Measurements from ENCODE around the gene LRMDA. TPM values are rescaled to one million over a fixed set of nuclear protein-coding genes. Genes with fewer than 3 reads are reported as not detected.

The LRMDA gene
- total and polyA plus RNA-seq, 2 donors (not counting 1 experiment from before 2014, with no cell fraction given) = 0.12 TPM; not detected in 1

DNA sequence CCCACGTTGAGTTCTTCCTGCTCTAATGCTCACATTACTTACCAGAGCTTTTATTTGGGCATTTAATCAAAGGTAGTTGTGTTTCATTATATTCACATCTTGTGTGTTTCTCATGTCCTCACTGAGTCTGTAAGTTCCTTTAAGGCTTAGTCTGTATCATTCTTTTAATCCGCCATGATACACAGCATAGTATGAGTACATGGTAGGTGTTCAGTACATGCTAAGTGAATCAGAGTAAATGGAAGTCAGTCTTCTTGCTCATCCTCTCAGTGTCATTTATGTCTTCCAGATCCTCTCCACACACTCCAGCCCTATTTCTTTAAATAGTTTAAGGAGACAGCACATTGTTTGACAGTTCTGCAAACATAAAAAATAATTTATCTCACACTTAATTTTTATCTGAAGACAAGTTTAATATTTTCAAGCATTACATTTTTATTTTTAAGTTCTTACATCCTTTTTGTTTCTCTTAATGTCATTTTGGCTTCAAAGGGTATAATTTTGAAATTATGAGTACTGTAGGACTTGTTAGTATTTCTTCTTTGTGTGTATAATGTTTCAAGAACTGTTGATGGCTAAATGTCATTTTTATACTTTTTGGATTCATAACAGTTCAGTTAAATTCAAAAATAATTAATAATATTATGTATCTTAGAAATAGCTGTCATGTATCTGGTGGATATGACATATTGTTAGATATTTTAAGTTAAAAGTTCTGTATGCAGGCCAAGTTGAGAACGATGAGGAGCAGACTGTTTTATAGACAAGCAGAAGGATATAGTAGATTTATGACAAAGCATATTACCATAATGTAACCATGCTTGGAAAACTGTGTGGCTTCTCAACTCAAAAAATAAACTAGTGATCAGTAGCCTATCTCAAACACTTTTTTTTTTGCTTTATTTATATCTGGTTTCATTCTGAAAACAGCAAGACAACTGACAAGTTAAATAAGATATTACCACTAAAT lies 342.7 kb downstream of the LRMDA start:
- POLR2A ChIA-PET = no interaction called here
- Histone ChIP-seq H2AFZ (ENCODE audit: insufficient read depth, low read depth, low read length, poor library complexity, severe bottlenecking) (no peak overlapping the region), H4K20me1 (ENCODE audit: control insufficient read depth, insufficient read depth, low read length, poor library complexity, severe bottlenecking) (no peaks in the 10 kb centered on the region), H3K27me3 (replicated peaks in 1 of 4; ENCODE audit: control extremely low read depth in 1 of 4, control insufficient read depth in 3 of 4, insufficient read depth in 4 of 4, low read length in 3 of 4) (no peaks in the 10 kb centered on the region), H3K4me1 (ENCODE audit: control insufficient read depth in 2 of 2, insufficient read depth in 2 of 2, low read length in 2 of 2) (no peaks in the 10 kb centered on the region), H3K79me2 (ENCODE audit: control insufficient read depth, insufficient read depth, low read length) (no peaks in the 10 kb centered on the region), H3K4me3 (ENCODE audit: control extremely low read depth in 1 of 5, extremely low read depth in 1 of 5, insufficient read depth in 1 of 5, low read depth in 2 of 5, low read length in 4 of 5) (no peak overlapping the region), H3K9ac (ENCODE audit: low read length) (no peak overlapping the region), H3K27ac (ENCODE audit: low read length in 2 of 2) (no peak overlapping the region), H3K4me2 (replicated peaks; ENCODE audit: low read depth, low read length, poor library complexity, severe bottlenecking) (no peak overlapping the region), H3K9me3 (ENCODE audit: control extremely low read depth in 1 of 3, control insufficient read depth in 2 of 3, insufficient read depth in 1 of 3, low read length in 2 of 3) (no peaks in the 10 kb centered on the region), H3K36me3 (replicated peaks in 1 of 2; ENCODE audit: control extremely low read depth in 1 of 2, control insufficient read depth in 1 of 2, extremely low read depth in 1 of 2, insufficient read depth in 2 of 2, low read length in 1 of 2) (no peaks in the 10 kb centered on the region)
- no peak for DNase-seq
- no peak overlapping the region for H3K4me3 Mint-ChIP-seq
- H3K27me3 Mint-ChIP-seq = peaks cover under 1% of the 10 kb centered on the region
- intact Hi-C loops (cut with micrococcal nuclease) = loop anchor here (10.0 kb wide), 1 partner anchor 61 kb away; no protein-coding TSS in a partner anchor
- TF ChIP-seq, protein P1, sequence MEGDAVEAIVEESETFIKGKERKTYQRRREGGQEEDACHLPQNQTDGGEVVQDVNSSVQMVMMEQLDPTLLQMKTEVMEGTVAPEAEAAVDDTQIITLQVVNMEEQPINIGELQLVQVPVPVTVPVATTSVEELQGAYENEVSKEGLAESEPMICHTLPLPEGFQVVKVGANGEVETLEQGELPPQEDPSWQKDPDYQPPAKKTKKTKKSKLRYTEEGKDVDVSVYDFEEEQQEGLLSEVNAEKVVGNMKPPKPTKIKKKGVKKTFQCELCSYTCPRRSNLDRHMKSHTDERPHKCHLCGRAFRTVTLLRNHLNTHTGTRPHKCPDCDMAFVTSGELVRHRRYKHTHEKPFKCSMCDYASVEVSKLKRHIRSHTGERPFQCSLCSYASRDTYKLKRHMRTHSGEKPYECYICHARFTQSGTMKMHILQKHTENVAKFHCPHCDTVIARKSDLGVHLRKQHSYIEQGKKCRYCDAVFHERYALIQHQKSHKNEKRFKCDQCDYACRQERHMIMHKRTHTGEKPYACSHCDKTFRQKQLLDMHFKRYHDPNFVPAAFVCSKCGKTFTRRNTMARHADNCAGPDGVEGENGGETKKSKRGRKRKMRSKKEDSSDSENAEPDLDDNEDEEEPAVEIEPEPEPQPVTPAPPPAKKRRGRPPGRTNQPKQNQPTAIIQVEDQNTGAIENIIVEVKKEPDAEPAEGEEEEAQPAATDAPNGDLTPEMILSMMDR (IDR thresholded peaks at IDR 0.05) = no peak
- TF ChIP-seq EZH2 (IDR thresholded peaks at IDR 0.05; ENCODE audit: borderline replicate concordance, insufficient read depth, low read depth, low read length, poor library complexity, severe bottlenecking) = no peak
- no CpG with 5 or more reads among the region's 3 CpGs for WGBS (ENCODE audit: insufficient coverage)
- CTCF ChIA-PET = no interaction called here
- H3K4me1 Mint-ChIP-seq = peaks cover 13% of the 10 kb centered on the region
- H3K9me3 Mint-ChIP-seq (ENCODE audit: insufficient read depth) = no peaks in the 10 kb centered on the region
- no peak for ATAC-seq (ENCODE audit: low read depth)
- no peak overlapping the region for H3K27ac Mint-ChIP-seq
